Astrocyte of the spinal cord (primary cell): ENCODE results near the gene BMPR1A.
"Not testable (repeated sequence)": the region's sequence is repeated elsewhere in the genome, so short reads cannot be mapped to it uniquely, and the experiment has no call there.

Source experiments
- DNase-seq: peaks from one replicate; pipeline ENCODE4 v3.0.0; 2011; ENCODE audit warnings: low read depth, low spot score
- H3K4me3 ChIP-seq: 2 replicates; pipeline ENCODE4 v1.5.1; 2011; ENCODE audit warnings: low read depth, mild to moderate bottlenecking, low read length, moderate library complexity
- CTCF ChIP-seq: IDR thresholded peaks from 2 replicates; pipeline ENCODE4 v1.5.1; 2012; ENCODE audit warnings: low read depth, mild to moderate bottlenecking, low read length, inconsistent platforms
- in situ Hi-C: cut with HindIII; loops from 2 replicates; pipeline ENCODE4 v1.10.0; 2017; ENCODE audit warnings: low sequenced_read_pairs

Gene BMPR1A

GRCh38 chr10:86846088-86846487, 89.7 kb downstream of the BMPR1A start:
- no peak overlapping the region for H3K4me3 ChIP-seq
- no peak for TF ChIP-seq CTCF
- in situ Hi-C loops: no loop called here
- DNase-seq: no peak

GRCh38 chr10:86848747-86849146, 92.3 kb downstream of the BMPR1A start:
- DNase-seq: no peak
- in situ Hi-C loops: no loop called here
- no peak overlapping the region for H3K4me3 ChIP-seq
- TF ChIP-seq CTCF: no peak

GRCh38 chr10:86849181-86849894, 92.9 kb downstream of the BMPR1A start:
- in situ Hi-C loops: no loop called here

GRCh38 chr10:86850481-86850880, 94.1 kb downstream of the BMPR1A start:
- no peak for DNase-seq
- in situ Hi-C loops: no loop called here
- H3K4me3 ChIP-seq: no peak overlapping the region
- TF ChIP-seq CTCF: no peak

More at GRCh38 chr10:86849181-86849894, 92.9 kb downstream of the BMPR1A start:
- H3K4me3 ChIP-seq: no peak overlapping the region
- no peak for TF ChIP-seq CTCF
- DNase-seq: no peak

- no peak for TF ChIP-seq CTCF
- in situ Hi-C loops: no loop called here
- no peak overlapping the region for H3K4me3 ChIP-seq
- peak; percentile 46 for DNase-seq
These were observed 95.1 kb downstream of the BMPR1A start for GRCh38 chr10:86851328-86852207.

- in situ Hi-C loops, H3K4me3 ChIP-seq, DNase-seq: not testable (repeated sequence)
These were observed 97.2 kb downstream of the BMPR1A start for GRCh38 chr10:86853582-86853981.

GRCh38 chr10:86855513-86855912, 99.1 kb downstream of the BMPR1A start:
- in situ Hi-C loops: no loop called here

More at GRCh38 chr10:86855513-86855912, 99.1 kb downstream of the BMPR1A start:
- DNase-seq: no peak
- H3K4me3 ChIP-seq: no peak overlapping the region
- no peak for TF ChIP-seq CTCF
